ENCODE measurements around the gene SV2B.

Gene SV2B

DNA sequence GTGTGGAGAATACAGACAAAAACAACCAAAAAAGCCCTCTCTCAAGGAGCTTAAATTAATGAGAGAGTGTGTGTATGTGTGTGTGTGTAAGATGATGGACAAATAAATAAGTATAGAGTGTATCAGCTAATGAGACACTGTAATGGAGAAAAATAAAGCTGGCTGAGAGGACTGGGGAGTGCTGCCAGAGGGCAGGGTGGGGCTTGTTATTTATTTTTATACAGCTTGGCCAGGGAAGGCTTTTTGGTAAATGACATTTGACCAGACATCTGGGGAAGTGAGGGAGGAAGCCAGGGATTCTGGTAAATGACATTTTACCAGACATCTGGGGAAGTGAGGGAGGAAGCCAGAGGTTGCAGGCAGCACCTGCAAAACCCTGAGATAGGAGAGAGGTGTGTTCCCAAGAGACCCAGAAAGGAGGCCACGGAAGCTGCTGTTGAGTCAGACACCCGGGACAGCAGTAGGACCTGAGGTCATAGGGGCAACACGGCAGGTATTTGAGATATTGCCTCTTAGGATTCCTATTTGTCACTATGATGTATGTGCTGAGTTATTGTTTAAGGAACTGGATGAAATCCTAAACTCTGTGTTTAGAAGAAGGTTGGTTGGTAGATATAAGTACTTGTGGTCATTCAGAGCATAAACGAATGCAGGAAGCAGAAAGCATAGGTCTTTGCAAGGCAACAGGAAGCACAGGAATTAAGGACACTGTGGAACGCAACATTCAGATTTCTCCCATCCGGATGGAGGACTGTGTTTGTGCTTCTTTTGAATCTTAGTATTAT is 2.7 kb downstream of the SV2B start:
- DNase-seq (ENCODE audit: low read depth in 2 of 2), result no peak

DNA sequence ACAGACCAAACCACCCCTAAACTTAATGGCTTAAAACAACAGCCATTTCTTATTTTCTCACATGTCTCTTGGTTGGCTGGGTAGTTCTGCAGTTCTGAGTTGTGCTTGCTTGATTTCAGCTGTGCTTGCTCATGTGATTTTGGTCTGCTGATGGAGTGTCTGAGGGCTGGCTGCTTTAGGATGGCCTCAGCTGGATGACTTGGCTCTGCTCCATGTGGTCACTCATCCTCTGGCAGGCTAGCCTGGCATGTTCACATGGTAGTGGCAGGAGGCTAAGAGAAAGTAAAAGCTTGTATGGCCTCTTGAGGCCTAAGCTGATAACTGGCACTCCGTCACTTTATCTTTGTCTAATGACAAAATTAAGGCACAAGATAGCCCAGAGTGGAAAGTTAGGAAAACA is 4.1 kb downstream of the SV2B start:
- DNase-seq (ENCODE audit: low read depth in 2 of 2), result no peak

DNA sequence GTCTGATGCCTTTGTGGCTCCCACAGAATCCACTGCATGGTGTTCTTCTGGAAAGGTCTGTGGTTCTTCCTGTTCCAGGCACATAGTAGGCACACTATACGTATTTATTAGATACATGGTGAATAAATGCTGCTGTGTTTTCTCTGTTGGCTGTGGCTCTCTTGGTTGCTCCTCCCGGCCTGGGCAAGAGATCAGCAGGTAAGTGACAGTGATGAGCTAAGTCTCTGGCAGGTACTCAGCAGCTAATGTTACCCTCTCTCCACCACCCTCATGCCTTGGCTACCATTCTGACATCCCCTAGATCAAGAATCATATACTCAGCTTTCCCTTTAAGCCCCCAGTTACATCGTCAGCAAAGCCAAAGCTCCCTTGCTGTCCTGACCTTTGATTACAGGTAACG is 8.4 kb downstream of the SV2B start:
- no peak for DNase-seq (ENCODE audit: low read depth in 2 of 2)

DNA sequence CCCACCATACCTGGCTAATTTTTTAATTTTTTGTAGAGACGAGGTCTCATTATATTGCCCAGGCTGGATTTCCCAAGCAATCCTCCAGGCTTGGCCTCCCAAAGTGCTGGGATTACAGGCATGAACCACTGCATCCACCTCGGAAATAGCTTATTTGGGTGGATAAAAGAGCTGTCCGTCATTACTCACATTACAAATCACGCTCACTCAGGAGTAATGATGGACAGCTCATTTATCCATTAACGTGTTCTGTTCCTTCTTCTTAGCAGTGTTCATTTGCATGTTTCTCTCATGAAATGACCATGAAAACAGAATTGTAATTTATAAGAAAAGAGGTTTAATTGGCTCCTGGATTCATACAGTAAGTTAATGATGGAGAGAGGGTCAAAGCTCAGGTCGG is 9.8 kb downstream of the SV2B start:
- no peak for DNase-seq (ENCODE audit: low read depth in 2 of 2)

DNA sequence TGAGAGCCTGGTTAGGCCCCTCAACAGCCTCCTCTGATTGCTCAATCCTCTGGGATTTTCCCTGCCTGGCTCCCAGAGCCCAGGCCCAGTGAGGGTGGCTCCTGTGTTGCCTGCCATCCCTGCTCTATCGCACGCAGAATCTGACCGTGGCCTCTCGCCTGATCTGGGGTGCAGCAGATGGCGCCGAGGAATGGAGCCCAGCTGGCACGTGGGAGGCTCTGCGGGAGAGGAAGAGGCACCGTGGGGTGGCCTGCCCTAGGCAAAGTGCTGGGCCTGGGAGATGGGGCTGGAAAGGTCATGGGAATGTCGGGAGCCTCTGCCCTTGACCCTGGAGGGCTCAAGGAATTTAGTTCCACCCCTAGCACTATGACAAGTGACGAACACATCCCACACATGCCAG is 10.3 kb downstream of the SV2B start:
- no peak for DNase-seq (ENCODE audit: low read depth in 2 of 2)

GRCh38 chr15:91113030-91113429 is 13.0 kb downstream of the SV2B start:
- DNase-seq (ENCODE audit: low read depth in 2 of 2), result no peak

DNA sequence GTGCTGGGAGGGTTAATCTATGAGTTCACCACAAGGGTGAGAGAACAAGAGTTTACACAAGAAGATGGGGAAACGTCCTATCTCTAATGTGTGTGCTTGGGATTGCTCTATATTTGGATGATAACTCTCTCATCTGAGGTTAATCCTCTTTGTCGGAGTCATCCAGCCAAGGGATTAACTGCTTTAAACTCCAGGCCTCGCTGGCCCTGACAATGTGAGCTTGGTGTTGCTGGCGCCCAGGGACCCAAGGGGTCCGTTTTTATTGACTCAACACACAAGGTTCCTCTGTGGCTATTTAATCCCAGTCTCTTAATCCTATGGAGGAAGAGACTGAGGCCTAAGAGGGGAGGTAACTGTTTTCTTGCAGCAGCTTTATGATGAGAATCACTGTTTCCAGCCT is 14.2 kb downstream of the SV2B start:
- DNase-seq (ENCODE audit: low read depth in 2 of 2), result no peak

DNA sequence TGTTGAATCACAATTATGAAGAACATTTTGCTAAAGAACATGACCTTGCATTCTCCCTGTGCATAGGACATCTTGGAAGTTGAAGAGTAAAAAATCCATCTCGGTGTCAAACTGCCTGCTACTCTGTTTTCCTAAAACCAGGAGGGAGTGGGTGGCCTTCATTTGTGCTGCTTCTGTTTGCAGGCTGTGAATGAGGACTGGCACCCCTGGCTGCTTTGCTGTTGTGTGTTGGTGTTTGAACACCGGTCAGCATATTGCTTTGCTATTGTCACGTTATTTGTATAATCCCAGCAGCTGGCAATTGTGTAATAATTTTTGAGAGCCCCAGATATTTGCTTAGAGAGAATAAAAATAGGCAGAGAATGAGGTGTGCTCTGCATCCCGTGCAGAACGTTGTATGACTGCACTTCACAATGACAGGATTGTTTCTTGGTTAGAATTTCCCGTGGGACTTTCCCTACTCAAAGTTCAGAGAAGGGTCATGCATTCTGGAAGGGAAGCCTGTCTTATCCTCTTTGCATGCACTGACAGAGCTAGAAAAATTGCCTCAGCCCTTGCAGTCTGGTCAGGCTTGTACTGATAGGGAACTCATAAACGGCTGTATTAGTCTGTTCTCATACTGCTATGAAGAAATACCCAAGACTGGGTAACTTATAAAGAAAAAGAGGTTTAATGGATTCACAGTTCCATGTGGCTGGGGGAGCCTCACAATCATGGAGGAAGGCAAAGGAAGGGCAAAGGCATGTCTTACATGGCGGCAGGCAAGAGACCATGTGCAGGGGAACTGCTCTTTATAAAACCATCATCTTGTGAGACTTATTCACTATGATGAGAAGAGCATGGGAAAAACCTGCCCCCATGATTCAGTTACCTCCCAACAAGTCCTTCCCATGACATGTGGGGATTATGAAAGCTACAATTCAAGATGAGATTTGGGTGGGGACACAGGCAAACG is 16.3 kb downstream of the SV2B start:
- DNase-seq (ENCODE audit: low read depth in 2 of 2), result no peak

DNA sequence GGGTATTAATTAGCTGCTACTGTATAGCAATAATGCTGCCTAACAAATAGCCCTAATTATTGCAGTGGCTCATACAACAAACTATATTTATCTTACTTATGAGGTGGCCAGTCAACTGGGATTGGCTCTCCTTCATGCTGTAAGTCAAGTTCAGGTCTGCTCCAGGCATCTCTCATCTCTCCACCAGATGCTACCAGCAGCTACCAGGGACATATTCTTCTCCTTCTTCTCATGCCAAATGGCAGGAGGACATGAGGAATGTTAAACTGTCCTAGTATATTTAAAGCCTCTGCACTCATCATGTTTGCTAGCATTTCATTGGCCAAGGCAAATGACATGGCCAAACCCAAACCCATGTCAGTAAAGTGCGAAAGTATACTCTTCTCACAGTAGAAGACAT is 17.3 kb downstream of the SV2B start:
- no peak for DNase-seq (ENCODE audit: low read depth in 2 of 2)

DNA sequence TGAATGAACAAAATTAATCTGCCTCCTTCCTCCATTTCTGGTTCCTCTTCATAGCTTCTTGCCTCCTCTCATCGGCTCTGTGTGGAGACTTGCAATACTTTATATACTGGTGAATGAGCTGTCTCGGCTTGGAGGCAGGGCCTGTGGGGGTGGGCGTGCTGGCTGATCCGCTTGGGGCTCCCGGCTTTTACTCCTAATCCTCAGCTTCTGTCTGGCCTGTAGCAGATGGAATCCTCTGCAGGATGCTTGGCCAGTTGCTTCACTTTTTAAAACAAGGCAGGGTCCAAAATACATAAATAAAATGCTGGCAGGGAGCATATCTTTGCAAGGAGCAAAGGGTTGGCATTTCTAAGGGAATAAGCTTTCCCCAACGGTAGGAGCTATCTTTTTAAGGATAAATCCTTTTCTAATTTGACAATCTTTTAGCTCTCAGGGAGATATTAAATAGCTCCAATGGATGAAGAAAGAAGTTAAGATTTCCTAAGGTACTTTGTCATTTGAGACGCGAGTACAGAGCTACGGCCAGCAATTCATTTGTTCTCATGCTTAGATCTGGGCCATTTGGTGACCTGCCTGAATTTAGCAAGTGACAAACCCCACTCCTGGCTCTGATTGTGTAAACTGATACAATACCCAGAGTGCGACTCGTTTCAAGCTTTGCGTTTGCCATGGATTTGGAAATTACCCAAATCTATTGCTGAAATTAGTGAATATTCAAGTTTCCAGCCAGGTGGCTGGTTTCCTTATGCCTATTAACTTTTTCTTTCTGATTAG is 18.9 kb downstream of the SV2B start:
- DNase-seq (ENCODE audit: low read depth in 2 of 2), result no peak

GRCh38 chr15:91122296-91122695 is 22.2 kb downstream of the SV2B start:
- DNase-seq (ENCODE audit: low read depth in 2 of 2), result no peak

- no peak for DNase-seq (ENCODE audit: low read depth in 2 of 2)
Measured at GRCh38 chr15:91124132-91124531, 24.1 kb downstream of the SV2B start.

DNA sequence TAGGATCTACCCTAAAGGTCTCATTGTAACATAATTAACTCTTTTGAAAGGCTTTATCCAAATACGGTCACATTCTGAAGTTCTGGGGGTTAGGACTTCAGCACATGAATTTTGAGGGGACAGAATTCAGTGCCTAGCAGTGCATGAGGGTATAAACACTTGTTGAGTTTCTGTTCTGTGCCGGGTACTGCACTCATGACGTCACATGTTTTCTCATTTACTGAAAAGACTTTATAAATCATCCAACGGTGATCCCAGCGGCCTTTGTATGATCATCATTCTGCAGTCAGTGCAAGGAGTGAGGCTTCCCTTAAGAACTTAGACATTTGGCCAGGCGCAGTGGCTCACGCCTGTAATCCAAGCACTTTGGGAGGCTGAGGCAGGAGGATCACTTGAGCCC is 25.1 kb downstream of the SV2B start:
- DNase-seq (ENCODE audit: low read depth in 2 of 2), result no peak

DNA sequence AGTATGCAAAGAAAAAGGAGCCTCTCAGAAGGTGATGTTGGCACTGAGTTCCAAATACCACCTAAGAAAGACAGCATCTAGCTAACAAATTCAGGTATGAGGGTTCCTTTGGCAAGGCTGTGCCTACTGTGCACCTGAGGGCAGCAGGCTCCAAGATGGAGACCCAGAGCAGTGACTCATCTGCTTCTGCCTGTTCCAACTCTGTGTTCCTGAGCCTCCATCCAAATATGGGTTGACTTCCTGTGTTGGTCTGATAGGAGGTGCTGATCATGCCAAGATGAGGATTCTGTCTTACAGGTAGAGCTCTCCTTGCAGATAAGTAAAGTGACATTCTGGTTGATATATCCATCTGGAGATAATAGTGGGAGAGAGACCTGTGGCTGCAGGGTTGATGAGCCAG is 26.0 kb downstream of the SV2B start:
- DNase-seq (ENCODE audit: low read depth in 2 of 2), result no peak

GRCh38 chr15:91127236-91127955 is 27.3 kb downstream of the SV2B start:
- no peak for DNase-seq (ENCODE audit: low read depth in 2 of 2)

GRCh38 chr15:91128016-91128415 is 28.0 kb downstream of the SV2B start:
- DNase-seq (ENCODE audit: low read depth in 2 of 2), result no peak

GRCh38 chr15:91129436-91129835 is 29.4 kb downstream of the SV2B start:
- no peak for DNase-seq (ENCODE audit: low read depth in 2 of 2)

DNA sequence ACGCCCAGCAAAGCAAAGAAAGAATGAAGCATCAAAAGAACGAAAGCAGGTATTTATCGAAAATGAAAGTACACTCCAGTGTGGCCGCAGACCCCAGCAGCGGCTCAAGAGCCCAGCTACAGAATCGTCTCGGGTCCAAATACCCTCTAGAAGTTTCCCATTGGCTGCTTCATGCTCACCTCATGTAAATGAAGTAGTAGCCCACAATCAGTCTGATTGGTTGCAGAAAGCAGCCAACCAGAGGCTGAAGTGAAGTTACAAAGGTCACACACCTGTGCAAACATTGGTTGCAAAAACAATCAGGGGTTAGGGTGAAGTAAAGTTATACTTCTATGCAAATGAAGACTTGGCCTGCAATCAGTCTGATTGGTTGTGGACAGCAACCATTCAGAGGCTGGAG is 32.0 kb downstream of the SV2B start:
- DNase-seq (ENCODE audit: low read depth in 2 of 2), result no peak

GRCh38 chr15:91133511-91133910 is 33.5 kb downstream of the SV2B start:
- DNase-seq (ENCODE audit: low read depth in 2 of 2), result no peak

DNA sequence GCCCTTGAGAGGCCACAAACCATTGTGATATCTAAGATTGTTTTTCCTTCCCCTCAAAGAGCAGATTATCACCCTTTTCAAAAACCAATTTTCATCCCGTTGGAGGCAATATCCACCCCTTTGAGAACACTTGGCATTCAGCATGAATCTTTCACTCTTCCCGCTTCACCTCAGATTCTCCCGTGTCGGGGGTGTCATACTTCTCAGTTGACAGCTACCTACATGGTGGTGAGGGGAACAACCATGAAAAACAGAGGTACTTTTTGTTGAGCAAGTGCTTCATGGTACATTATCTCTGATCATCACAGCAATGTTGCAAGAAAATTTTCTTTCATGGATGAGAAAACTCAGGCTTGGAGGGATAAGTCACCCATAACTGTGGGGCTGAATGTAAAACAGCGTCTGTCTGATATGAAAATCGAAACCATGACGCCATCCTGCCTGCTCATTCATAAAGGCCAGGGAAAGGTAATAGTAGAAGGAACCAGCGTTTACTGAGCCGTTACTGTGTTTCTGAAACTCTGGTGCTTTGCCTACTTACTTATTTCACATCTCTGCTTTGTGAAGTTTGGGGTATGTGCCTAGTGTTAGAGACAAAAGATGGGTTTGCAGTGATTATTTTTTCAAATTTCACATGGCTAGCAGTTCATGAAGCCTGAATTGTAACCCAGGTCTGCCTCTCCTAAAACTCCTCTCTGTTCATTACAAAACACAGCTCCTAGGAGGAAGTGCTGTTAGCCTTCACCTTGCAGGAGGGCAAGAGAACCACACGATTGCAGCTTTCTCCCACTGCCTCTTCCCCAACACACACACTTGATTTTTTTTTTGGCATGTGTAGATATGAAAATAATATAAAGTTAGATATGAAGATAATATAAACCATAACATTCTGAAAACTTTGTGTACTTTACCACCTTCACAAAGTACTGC is 35.4 kb downstream of the SV2B start:
- no peak for DNase-seq (ENCODE audit: low read depth in 2 of 2)
